ENCODE results near the gene HLA-DQA2.

GRCh38 chr6:32772656-32773055 lies 31.5 kb downstream of the HLA-DQA2 start:
- TF ChIP-seq, protein P1, sequence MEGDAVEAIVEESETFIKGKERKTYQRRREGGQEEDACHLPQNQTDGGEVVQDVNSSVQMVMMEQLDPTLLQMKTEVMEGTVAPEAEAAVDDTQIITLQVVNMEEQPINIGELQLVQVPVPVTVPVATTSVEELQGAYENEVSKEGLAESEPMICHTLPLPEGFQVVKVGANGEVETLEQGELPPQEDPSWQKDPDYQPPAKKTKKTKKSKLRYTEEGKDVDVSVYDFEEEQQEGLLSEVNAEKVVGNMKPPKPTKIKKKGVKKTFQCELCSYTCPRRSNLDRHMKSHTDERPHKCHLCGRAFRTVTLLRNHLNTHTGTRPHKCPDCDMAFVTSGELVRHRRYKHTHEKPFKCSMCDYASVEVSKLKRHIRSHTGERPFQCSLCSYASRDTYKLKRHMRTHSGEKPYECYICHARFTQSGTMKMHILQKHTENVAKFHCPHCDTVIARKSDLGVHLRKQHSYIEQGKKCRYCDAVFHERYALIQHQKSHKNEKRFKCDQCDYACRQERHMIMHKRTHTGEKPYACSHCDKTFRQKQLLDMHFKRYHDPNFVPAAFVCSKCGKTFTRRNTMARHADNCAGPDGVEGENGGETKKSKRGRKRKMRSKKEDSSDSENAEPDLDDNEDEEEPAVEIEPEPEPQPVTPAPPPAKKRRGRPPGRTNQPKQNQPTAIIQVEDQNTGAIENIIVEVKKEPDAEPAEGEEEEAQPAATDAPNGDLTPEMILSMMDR (IDR thresholded peaks at IDR 0.05): no peak
- TF ChIP-seq EP300 (IDR thresholded peaks at IDR 0.05): no peak

All from stomach (tissue), 4 donors.